ENCODE results near the gene ACAD9.

Gene ACAD9

DNA sequence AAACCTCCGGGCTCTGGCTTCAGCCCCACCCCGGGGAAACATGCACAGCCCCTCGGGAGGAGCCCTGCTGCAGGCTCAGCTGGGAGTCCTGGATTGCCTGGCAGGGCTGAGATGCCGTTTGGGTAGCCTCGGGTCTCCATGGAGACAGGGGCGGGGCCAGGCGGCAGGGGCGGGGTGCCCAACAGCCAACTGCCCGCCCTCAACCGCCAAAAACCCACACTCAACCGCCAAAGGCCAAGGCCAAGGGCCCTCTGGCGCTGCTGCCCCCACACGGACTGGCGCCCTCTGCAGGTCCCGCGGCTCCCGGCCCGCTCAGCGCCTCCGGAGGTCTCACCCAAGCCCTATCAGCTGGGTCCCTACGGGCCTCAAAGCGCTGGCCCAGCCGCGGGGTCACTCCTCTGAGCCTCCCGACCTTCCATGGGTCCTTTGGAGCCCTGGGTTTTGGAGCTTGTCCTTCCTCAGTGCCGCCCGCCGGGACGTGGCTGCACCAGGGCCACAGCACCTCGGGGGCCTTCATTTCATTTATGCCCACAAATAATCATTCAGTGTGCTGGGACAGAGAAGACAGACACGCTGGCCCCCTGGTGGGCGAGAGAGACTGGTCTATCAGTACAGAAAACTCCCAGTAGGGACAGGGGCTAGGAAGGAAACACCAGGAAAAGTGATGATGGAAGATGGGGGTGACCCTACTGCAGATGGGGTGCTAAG lies 33.5 kb upstream of the ACAD9 start:
- H3K4me2 ChIP-seq: peak overlapping the region; percentile 96
- H3K27ac ChIP-seq: peak overlapping the region; percentile 90
- H3K27me3 ChIP-seq: no peaks in the 10 kb centered on the region
- peaks cover 49% of the 10 kb centered on the region for H3K4me1 ChIP-seq
- no peaks in the 10 kb centered on the region for H3K9me3 ChIP-seq
- peak overlapping the region; percentile 62 for H3K4me3 ChIP-seq
- H4K20me1 ChIP-seq: no peaks in the 10 kb centered on the region
- H3K9ac ChIP-seq: peak overlapping the region; percentile 72
- H3K36me3 ChIP-seq: no peaks in the 10 kb centered on the region
- TF ChIP-seq Cebpa-rat (IDR thresholded peaks at IDR 0.05): no peak

DNA sequence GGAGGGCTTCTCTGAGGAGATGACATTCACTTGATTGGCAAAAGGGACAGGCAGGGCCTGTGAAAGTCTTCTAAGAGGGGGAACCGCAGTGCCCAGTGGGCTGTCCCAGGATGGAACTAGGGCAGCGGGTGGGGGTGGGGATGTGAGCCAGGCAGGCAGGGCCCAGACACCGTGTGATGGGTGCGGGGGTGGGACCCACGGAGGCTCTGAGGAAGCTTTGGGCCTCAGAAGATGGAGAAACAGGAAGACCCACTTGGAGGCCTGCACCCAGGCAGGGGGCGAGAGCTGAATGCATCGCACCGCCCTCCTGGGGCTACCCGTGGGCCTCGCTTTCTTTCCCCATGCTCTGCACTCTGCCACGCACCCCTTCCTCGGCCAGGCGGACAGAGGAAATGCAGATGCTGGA lies 32.9 kb upstream of the ACAD9 start:
- peak overlapping the region; percentile 72 for H3K9ac ChIP-seq
- H3K4me3 ChIP-seq: peak overlapping the region; percentile 62; the same call in 1 of the 2 replicates

DNA sequence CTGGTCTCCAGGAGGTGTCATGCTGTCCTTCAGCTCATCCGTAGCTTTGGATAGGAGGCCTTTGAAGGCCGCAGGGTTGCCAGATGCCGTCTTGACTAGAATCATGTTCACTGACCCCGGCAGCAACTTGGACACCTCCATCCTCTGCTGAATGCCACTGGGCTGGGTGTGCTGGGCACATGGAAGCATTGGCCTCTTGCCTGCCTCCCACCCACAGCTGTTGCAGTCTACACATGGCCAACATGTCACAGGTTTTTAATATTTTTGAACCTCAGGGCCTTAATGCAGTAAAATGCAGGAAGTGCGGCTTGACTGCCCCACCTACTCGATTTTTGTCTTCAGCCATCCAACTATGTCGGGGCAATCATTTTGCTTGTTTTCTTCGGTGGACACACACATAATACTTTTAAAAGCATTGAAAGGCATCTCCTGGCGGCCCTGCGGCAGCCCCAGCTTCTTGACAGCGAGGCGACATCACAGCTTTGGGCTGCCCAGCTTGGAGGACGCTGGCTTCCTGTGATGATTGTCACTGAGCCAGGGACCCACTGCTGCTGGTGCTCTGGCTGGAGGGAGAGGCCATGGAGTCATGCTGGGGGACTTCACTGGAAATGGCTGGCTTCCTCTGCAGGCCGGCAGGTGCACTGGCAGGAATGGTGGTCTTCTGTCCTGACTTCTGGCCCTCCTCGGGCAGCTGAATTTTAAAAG lies 31.6 kb upstream of the ACAD9 start:
- H3K27me3 ChIP-seq: no peaks in the 10 kb centered on the region
- no peak overlapping the region for H3K4me3 ChIP-seq
- H3K4me2 ChIP-seq: no peak overlapping the region; the same call in 1 of the 2 replicates
- TF ChIP-seq Cebpa-rat (IDR thresholded peaks at IDR 0.05): no peak
- H3K4me1 ChIP-seq: peaks cover 57% of the 10 kb centered on the region
- peak overlapping the region; percentile 90; the same call in 1 of the 2 replicates for H3K27ac ChIP-seq
- H3K36me3 ChIP-seq: no peaks in the 10 kb centered on the region
- no peaks in the 10 kb centered on the region for H4K20me1 ChIP-seq
- no peak overlapping the region for H3K9ac ChIP-seq
- H3K9me3 ChIP-seq: peaks cover 15% of the 10 kb centered on the region

More for the DNA sequence above, 32.9 kb upstream of the ACAD9 start:
- H3K9me3 ChIP-seq: peaks cover 1% of the 10 kb centered on the region; the same call in 1 of the 2 replicates
- H3K4me2 ChIP-seq: peak overlapping the region; percentile 96
- no peaks in the 10 kb centered on the region for H3K36me3 ChIP-seq
- TF ChIP-seq Cebpa-rat (IDR thresholded peaks at IDR 0.05): no peak
- peak overlapping the region; percentile 90 for H3K27ac ChIP-seq
- H4K20me1 ChIP-seq: no peaks in the 10 kb centered on the region
- peaks cover 52% of the 10 kb centered on the region for H3K4me1 ChIP-seq
- no peaks in the 10 kb centered on the region for H3K27me3 ChIP-seq

DNA sequence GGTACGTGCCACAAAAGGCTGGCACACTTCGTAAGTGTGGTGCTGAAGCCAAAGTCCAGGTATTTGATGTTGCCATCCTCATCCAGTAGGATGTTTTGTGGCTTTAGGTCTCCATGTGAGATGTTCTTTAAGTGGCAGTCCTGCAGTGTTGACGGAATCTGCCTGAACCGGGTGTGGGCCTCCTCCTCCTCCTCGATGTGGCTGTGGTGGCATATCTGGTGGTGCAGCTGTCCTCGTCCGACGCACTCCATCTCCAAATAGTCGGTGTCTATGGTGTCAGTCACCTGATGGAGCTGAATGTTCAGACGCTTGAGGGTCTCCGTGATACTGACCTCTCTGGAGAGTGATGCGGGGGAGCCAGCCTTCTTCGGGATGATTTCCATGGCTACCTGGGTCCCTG lies 30.5 kb upstream of the ACAD9 start:
- no peaks in the 10 kb centered on the region for H3K27me3 ChIP-seq
- H3K27ac ChIP-seq: no peak overlapping the region
- peaks cover 57% of the 10 kb centered on the region for H3K4me1 ChIP-seq
- H3K36me3 ChIP-seq: no peaks in the 10 kb centered on the region
- H4K20me1 ChIP-seq: no peaks in the 10 kb centered on the region
- peaks cover 26% of the 10 kb centered on the region for H3K9me3 ChIP-seq
- H3K4me2 ChIP-seq: no peak overlapping the region
- H3K4me3 ChIP-seq: no peak overlapping the region
- H3K9ac ChIP-seq: no peak overlapping the region
- no peak for TF ChIP-seq Cebpa-rat (IDR thresholded peaks at IDR 0.05)

DNA sequence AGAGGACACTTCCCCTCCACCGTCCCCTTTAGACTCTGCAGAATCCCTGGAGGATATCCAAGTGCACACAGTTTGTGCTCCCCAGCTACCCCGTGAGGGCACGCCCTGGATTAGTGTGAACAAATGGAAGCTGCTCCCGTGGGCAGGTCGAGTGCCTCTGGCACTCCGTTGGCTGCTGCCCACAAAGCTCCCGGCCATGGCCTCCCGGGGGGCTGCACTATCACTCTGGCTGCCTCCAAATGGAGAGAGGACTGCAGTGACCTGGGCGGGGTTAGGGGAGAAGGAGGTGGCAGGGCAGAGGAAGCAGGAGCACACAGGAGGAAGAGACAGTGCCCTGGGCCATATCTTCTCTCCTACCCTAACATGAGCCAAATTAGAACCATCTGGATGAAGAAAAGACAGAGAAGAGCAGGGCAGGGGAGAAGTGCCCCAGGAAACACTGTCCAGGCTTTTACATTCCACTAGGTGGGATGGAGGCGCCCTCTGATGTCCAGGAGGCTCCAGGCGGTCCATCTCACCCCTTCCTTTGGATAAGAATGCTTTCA lies 29.4 kb upstream of the ACAD9 start:
- H3K27ac ChIP-seq: peak overlapping the region; percentile 51
- no peak overlapping the region for H3K4me3 ChIP-seq
- no peaks in the 10 kb centered on the region for H4K20me1 ChIP-seq
- peaks cover 36% of the 10 kb centered on the region for H3K9me3 ChIP-seq
- no peaks in the 10 kb centered on the region for H3K27me3 ChIP-seq
- TF ChIP-seq Cebpa-rat (IDR thresholded peaks at IDR 0.05): no peak
- no peaks in the 10 kb centered on the region for H3K36me3 ChIP-seq
- peaks cover 50% of the 10 kb centered on the region for H3K4me1 ChIP-seq
- peak overlapping the region; percentile 38 for H3K4me2 ChIP-seq
- no peak overlapping the region for H3K9ac ChIP-seq

DNA sequence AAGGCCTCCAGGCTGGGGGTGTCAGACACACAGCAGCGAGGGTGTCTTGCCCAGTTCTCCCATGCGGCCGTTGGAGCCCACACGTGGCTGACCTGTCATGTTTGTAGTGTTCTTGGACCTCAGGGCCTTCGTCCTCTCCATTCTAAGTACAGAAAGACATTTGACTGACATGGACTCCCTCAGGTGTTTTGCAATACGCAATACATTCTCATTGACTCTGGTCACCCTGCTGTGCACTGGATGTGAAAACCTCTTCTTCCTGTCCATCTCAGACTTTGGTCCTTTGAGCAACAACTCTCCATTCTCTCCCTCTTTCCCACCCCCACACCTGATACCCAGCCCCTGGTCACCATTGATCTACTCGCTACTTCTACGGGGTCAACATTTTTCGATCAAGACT lies 28.9 kb upstream of the ACAD9 start:
- peak overlapping the region; percentile 38 for H3K4me2 ChIP-seq
- H3K4me1 ChIP-seq: peaks cover 44% of the 10 kb centered on the region
- no peak overlapping the region for H3K4me3 ChIP-seq
- TF ChIP-seq Cebpa-rat (IDR thresholded peaks at IDR 0.05): no peak
- H3K9ac ChIP-seq: no peak overlapping the region
- H3K9me3 ChIP-seq: peaks cover 42% of the 10 kb centered on the region
- no peaks in the 10 kb centered on the region for H4K20me1 ChIP-seq
- H3K27me3 ChIP-seq: no peaks in the 10 kb centered on the region
- H3K27ac ChIP-seq: peak overlapping the region; percentile 51; the same call in 1 of the 2 replicates
- H3K36me3 ChIP-seq: no peaks in the 10 kb centered on the region

DNA sequence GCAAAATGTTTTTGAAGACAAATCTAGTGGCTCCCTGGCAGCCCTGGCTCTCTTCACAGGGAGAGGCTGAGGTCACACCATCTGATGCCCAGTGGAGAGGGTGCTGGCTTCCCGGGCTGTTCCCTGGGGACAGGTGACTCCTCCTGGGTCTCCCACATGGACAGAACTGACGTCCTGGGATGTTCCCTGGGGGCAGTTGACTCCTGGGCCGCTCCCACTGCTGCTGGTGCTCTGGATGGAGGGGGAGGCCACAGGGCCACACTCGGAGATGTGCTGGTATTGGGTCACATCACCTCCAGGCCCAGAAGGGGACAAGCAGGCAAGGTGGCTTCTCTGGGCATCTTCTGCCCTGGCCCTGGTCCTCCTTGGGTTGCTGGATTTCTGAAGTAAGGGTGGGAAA lies 27.8 kb upstream of the ACAD9 start:
- Histone ChIP-seq H3K9me3 (peaks cover 53% of the 10 kb centered on the region), H3K9ac (no peak overlapping the region)

DNA sequence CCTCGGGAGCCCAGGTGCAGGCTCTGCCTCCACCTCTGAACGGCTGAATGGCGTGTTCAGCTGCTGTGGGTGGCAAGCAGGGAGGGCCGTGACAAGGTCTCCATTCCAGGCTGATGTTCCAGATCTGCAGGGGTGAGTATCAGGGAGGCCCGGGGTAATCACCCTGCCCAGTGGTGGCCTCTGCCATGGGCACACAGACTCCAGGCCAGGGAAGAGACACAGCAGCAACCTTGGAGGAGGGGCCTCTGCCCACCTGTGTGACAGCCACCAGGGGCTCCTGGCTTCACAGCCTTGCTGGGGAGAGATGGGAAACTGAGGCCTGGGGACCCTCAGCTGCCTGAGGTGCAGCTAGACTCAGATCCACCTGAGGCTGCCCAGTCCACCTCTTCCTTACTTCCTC lies 25.6 kb upstream of the ACAD9 start:
- H4K20me1 ChIP-seq: no peaks in the 10 kb centered on the region
- H3K4me1 ChIP-seq: peaks cover 22% of the 10 kb centered on the region
- peak overlapping the region; percentile 39 for H3K4me3 ChIP-seq
- no peak overlapping the region for H3K9ac ChIP-seq
- no peak overlapping the region for H3K27ac ChIP-seq
- no peak for TF ChIP-seq Cebpa-rat (IDR thresholded peaks at IDR 0.05)
- peaks cover 75% of the 10 kb centered on the region for H3K9me3 ChIP-seq
- H3K36me3 ChIP-seq: peaks cover 15% of the 10 kb centered on the region
- H3K4me2 ChIP-seq: no peak overlapping the region
- H3K27me3 ChIP-seq: no peaks in the 10 kb centered on the region

More for the DNA sequence above, 27.8 kb upstream of the ACAD9 start:
- H4K20me1 ChIP-seq: no peaks in the 10 kb centered on the region
- peaks cover under 1% of the 10 kb centered on the region; the same call in 1 of the 2 replicates for H3K36me3 ChIP-seq
- H3K4me3 ChIP-seq: no peak overlapping the region
- H3K27ac ChIP-seq: no peak overlapping the region
- peak overlapping the region; percentile 4; the same call in 1 of the 2 replicates for H3K4me2 ChIP-seq
- no peak for TF ChIP-seq Cebpa-rat (IDR thresholded peaks at IDR 0.05)
- peaks cover 33% of the 10 kb centered on the region for H3K4me1 ChIP-seq
- no peaks in the 10 kb centered on the region for H3K27me3 ChIP-seq

DNA sequence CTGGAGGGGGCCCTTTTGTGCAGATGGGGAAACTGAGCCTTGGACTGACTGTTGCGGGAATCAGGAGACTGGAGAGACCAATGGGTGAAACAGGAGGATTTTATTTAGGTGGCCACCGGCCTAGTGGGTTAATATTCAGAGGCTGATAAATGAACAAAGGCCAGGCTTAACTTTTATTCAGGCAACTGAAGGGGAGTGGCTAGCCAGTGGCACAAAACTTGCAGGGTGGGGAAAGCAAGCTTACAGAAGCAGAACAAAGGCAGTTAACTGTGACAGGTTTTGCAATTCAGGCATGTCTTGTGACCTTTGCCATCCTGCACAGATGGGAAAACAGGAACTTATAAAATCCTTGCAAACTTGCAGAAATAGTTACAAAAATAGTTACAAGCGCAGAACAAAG lies 24.9 kb upstream of the ACAD9 start:
- H3K27me3 ChIP-seq: no peaks in the 10 kb centered on the region
- no peak overlapping the region for H3K9ac ChIP-seq
- no peak overlapping the region for H3K4me2 ChIP-seq
- H3K27ac ChIP-seq: no peak overlapping the region
- H3K36me3 ChIP-seq: peaks cover 22% of the 10 kb centered on the region
- peaks cover 19% of the 10 kb centered on the region for H3K4me1 ChIP-seq
- peak overlapping the region; percentile 39 for H3K4me3 ChIP-seq
- TF ChIP-seq Cebpa-rat (IDR thresholded peaks at IDR 0.05): no peak
- H3K9me3 ChIP-seq: peaks cover 81% of the 10 kb centered on the region
- no peaks in the 10 kb centered on the region for H4K20me1 ChIP-seq

DNA sequence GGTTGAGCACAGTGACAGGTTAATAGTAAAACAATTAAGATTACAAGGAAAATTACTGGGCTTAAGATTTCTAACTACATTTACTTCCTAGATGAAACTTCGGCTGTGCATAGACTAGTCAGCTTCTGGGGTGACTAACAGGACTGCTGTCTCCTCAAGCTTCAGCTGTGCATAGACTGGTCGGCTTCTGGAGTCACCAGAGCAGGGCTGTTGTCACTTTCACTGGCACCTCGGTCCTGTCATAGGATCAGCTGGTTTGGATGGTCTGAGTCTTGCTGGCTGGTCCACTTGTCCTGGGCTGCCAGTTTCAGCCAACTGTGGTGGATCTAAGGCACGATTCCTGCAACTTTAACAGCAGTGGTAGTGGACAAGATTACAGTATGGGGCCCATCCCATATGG lies 23.9 kb upstream of the ACAD9 start:
- no peak overlapping the region for H3K9ac ChIP-seq
- no peak for TF ChIP-seq Cebpa-rat (IDR thresholded peaks at IDR 0.05)
- H3K4me2 ChIP-seq: no peak overlapping the region
- no peak overlapping the region for H3K4me3 ChIP-seq
- H3K36me3 ChIP-seq: peaks cover 32% of the 10 kb centered on the region
- no peak overlapping the region for H3K27ac ChIP-seq
- H4K20me1 ChIP-seq: no peaks in the 10 kb centered on the region
- no peaks in the 10 kb centered on the region for H3K27me3 ChIP-seq
- peaks cover 8% of the 10 kb centered on the region for H3K4me1 ChIP-seq
- H3K9me3 ChIP-seq: peaks cover 92% of the 10 kb centered on the region

All from BLaER1 (cell line).